ENCODE data around the gene CALN1.
"Not testable (repeated sequence)": the region's sequence is repeated elsewhere in the genome, so short reads cannot be mapped to it uniquely, and the experiment has no call there.

The CALN1 gene

GRCh38 chr7:72209006-72209405 lies 203.1 kb downstream of the CALN1 start:
- not testable (repeated sequence) for H3K27me3 Mint-ChIP-seq (ENCODE audit: low read depth)
- H3K9me3 Mint-ChIP-seq: peaks cover 32% of the 10 kb centered on the region

GRCh38 chr7:72196176-72196575 lies 216.0 kb downstream of the CALN1 start:
- Mint-ChIP-seq H3K27ac (no peak overlapping the region), H3K4me1 (ENCODE audit: low read depth) (no peaks in the 10 kb centered on the region), H3K9me3 (peaks cover 21% of the 10 kb centered on the region), H3K36me3 (ENCODE audit: low read depth) (no peaks in the 10 kb centered on the region), H3K27me3 (ENCODE audit: low read depth) (no peaks in the 10 kb centered on the region), H3K4me3 (no peak overlapping the region)
- no peak for DNase-seq (ENCODE audit: low spot score)

More at GRCh38 chr7:72209006-72209405, 203.1 kb downstream of the CALN1 start:
- H3K36me3 Mint-ChIP-seq (ENCODE audit: low read depth); H3K4me3 Mint-ChIP-seq; DNase-seq (ENCODE audit: low spot score); H3K27ac Mint-ChIP-seq; H3K4me1 Mint-ChIP-seq (ENCODE audit: low read depth): not testable (repeated sequence)

GRCh38 chr7:72190919-72191318 lies 221.2 kb downstream of the CALN1 start:
- no peak overlapping the region for H3K27ac Mint-ChIP-seq
- no peaks in the 10 kb centered on the region for H3K36me3 Mint-ChIP-seq (ENCODE audit: low read depth)
- no peaks in the 10 kb centered on the region for H3K4me1 Mint-ChIP-seq (ENCODE audit: low read depth)
- no peak for DNase-seq (ENCODE audit: low spot score)
- H3K27me3 Mint-ChIP-seq (ENCODE audit: low read depth): no peaks in the 10 kb centered on the region
- peaks cover 27% of the 10 kb centered on the region for H3K9me3 Mint-ChIP-seq
- H3K4me3 Mint-ChIP-seq: no peak overlapping the region

GRCh38 chr7:72190146-72190545 lies 222.0 kb downstream of the CALN1 start:
- H3K4me1 Mint-ChIP-seq (ENCODE audit: low read depth): no peaks in the 10 kb centered on the region
- no peaks in the 10 kb centered on the region for H3K27me3 Mint-ChIP-seq (ENCODE audit: low read depth)
- H3K36me3 Mint-ChIP-seq (ENCODE audit: low read depth): no peaks in the 10 kb centered on the region
- no peak overlapping the region for H3K4me3 Mint-ChIP-seq
- no peak for DNase-seq (ENCODE audit: low spot score)
- peaks cover 29% of the 10 kb centered on the region for H3K9me3 Mint-ChIP-seq
- H3K27ac Mint-ChIP-seq: no peak overlapping the region

GRCh38 chr7:72187179-72187578 lies 225.0 kb downstream of the CALN1 start:
- Mint-ChIP-seq H3K9me3 (peaks cover 28% of the 10 kb centered on the region), H3K27me3 (ENCODE audit: low read depth) (no peaks in the 10 kb centered on the region), H3K4me3 (no peak overlapping the region), H3K36me3 (ENCODE audit: low read depth) (no peaks in the 10 kb centered on the region), H3K4me1 (ENCODE audit: low read depth) (no peaks in the 10 kb centered on the region), H3K27ac (no peak overlapping the region)
- DNase-seq (ENCODE audit: low spot score): no peak

- DNase-seq (ENCODE audit: low spot score): no peak
- no peaks in the 10 kb centered on the region for H3K27me3 Mint-ChIP-seq (ENCODE audit: low read depth)
- H3K4me3 Mint-ChIP-seq: no peak overlapping the region
- H3K36me3 Mint-ChIP-seq (ENCODE audit: low read depth): no peaks in the 10 kb centered on the region
- H3K27ac Mint-ChIP-seq: no peak overlapping the region
- H3K9me3 Mint-ChIP-seq: peaks cover 28% of the 10 kb centered on the region
- H3K4me1 Mint-ChIP-seq (ENCODE audit: low read depth): no peaks in the 10 kb centered on the region
These were observed 228.3 kb downstream of the CALN1 start for GRCh38 chr7:72183835-72184234.

GRCh38 chr7:72182036-72182435 lies 230.1 kb downstream of the CALN1 start:
- no peak overlapping the region for H3K27ac Mint-ChIP-seq
- H3K9me3 Mint-ChIP-seq: peaks cover 28% of the 10 kb centered on the region
- H3K4me3 Mint-ChIP-seq: no peak overlapping the region
- no peaks in the 10 kb centered on the region for H3K36me3 Mint-ChIP-seq (ENCODE audit: low read depth)
- DNase-seq (ENCODE audit: low spot score): no peak
- no peaks in the 10 kb centered on the region for H3K4me1 Mint-ChIP-seq (ENCODE audit: low read depth)
- H3K27me3 Mint-ChIP-seq (ENCODE audit: low read depth): no peaks in the 10 kb centered on the region

- H3K36me3 Mint-ChIP-seq (ENCODE audit: low read depth): no peaks in the 10 kb centered on the region
- DNase-seq (ENCODE audit: low spot score): no peak
- H3K9me3 Mint-ChIP-seq: peaks cover 35% of the 10 kb centered on the region
- H3K4me3 Mint-ChIP-seq: no peak overlapping the region
- H3K27ac Mint-ChIP-seq: no peak overlapping the region
- H3K27me3 Mint-ChIP-seq (ENCODE audit: low read depth): no peaks in the 10 kb centered on the region
- H3K4me1 Mint-ChIP-seq (ENCODE audit: low read depth): no peaks in the 10 kb centered on the region
These were observed 235.3 kb downstream of the CALN1 start for GRCh38 chr7:72176875-72177274.

GRCh38 chr7:72170475-72170874 lies 241.7 kb downstream of the CALN1 start:
- DNase-seq (ENCODE audit: low spot score): no peak
- H3K36me3 Mint-ChIP-seq (ENCODE audit: low read depth): no peaks in the 10 kb centered on the region
- no peaks in the 10 kb centered on the region for H3K27me3 Mint-ChIP-seq (ENCODE audit: low read depth)
- no peaks in the 10 kb centered on the region for H3K4me1 Mint-ChIP-seq (ENCODE audit: low read depth)
- H3K9me3 Mint-ChIP-seq: peaks cover 30% of the 10 kb centered on the region
- no peak overlapping the region for H3K27ac Mint-ChIP-seq
- H3K4me3 Mint-ChIP-seq: no peak overlapping the region

GRCh38 chr7:72163271-72163670 lies 248.9 kb downstream of the CALN1 start:
- Mint-ChIP-seq H3K4me1 (ENCODE audit: low read depth) (no peaks in the 10 kb centered on the region), H3K27ac (no peak overlapping the region)

GRCh38 chr7:72161534-72161933 lies 250.6 kb downstream of the CALN1 start:
- no peaks in the 10 kb centered on the region for H3K36me3 Mint-ChIP-seq (ENCODE audit: low read depth)
- peaks cover 43% of the 10 kb centered on the region for H3K9me3 Mint-ChIP-seq
- DNase-seq (ENCODE audit: low spot score): no peak
- H3K27ac Mint-ChIP-seq: no peak overlapping the region
- no peaks in the 10 kb centered on the region for H3K27me3 Mint-ChIP-seq (ENCODE audit: low read depth)
- no peaks in the 10 kb centered on the region for H3K4me1 Mint-ChIP-seq (ENCODE audit: low read depth)
- H3K4me3 Mint-ChIP-seq: no peak overlapping the region

More at GRCh38 chr7:72163271-72163670, 248.9 kb downstream of the CALN1 start:
- no peak for DNase-seq (ENCODE audit: low spot score)
- Mint-ChIP-seq H3K9me3 (peaks cover 39% of the 10 kb centered on the region), H3K36me3 (ENCODE audit: low read depth) (no peaks in the 10 kb centered on the region), H3K4me3 (no peak overlapping the region), H3K27me3 (ENCODE audit: low read depth) (no peaks in the 10 kb centered on the region)

GRCh38 chr7:72159911-72160310 lies 252.2 kb downstream of the CALN1 start:
- peaks cover 35% of the 10 kb centered on the region for H3K9me3 Mint-ChIP-seq
- no peaks in the 10 kb centered on the region for H3K4me1 Mint-ChIP-seq (ENCODE audit: low read depth)
- no peak for DNase-seq (ENCODE audit: low spot score)
- no peaks in the 10 kb centered on the region for H3K36me3 Mint-ChIP-seq (ENCODE audit: low read depth)
- H3K27me3 Mint-ChIP-seq (ENCODE audit: low read depth): no peaks in the 10 kb centered on the region
- no peak overlapping the region for H3K4me3 Mint-ChIP-seq
- no peak overlapping the region for H3K27ac Mint-ChIP-seq

GRCh38 chr7:72156671-72157070 lies 255.5 kb downstream of the CALN1 start:
- Mint-ChIP-seq H3K4me3 (no peak overlapping the region), H3K4me1 (ENCODE audit: low read depth) (no peaks in the 10 kb centered on the region), H3K27me3 (ENCODE audit: low read depth) (no peaks in the 10 kb centered on the region), H3K27ac (no peak overlapping the region), H3K36me3 (ENCODE audit: low read depth) (no peaks in the 10 kb centered on the region), H3K9me3 (peaks cover 21% of the 10 kb centered on the region)
- no peak for DNase-seq (ENCODE audit: low spot score)

- Mint-ChIP-seq H3K4me1 (ENCODE audit: low read depth) (no peaks in the 10 kb centered on the region), H3K9me3 (peaks cover 30% of the 10 kb centered on the region), H3K27ac (no peak overlapping the region), H3K4me3 (no peak overlapping the region), H3K36me3 (ENCODE audit: low read depth) (no peaks in the 10 kb centered on the region), H3K27me3 (ENCODE audit: low read depth) (no peaks in the 10 kb centered on the region)
- no peak for DNase-seq (ENCODE audit: low spot score)
These were observed 259.0 kb downstream of the CALN1 start for GRCh38 chr7:72153132-72153512.

Measured in T-helper 2 cell treated with Interferon-gamma antibody and Interleukin-4, amounts not matched to agents 5 μg/mL and 100 μg/mL, for 36 hours (primary cell).